Epithelial cell of esophagus (primary cell): ENCODE data around the gene RBM17.

Source experiments
- DNase-seq: peaks from one replicate; pipeline ENCODE4 v3.0.0; 2010; ENCODE audit warnings: low read depth
- H3K4me3 ChIP-seq: 2 replicates; pipeline ENCODE4 v1.5.1; 2011; ENCODE audit warnings: mild to moderate bottlenecking, low read length, control low read depth
- TF ChIP-seq, protein P1 (sequence below): IDR thresholded peaks from 2 replicates; pipeline ENCODE4 v1.5.1; 2011; ENCODE audit warnings: low read depth, mild to moderate bottlenecking, low read length, control low read depth, inconsistent platforms; ENCODE audit not compliant: insufficient read depth; ENCODE audit errors: missing control alignments

Gene RBM17

DNA sequence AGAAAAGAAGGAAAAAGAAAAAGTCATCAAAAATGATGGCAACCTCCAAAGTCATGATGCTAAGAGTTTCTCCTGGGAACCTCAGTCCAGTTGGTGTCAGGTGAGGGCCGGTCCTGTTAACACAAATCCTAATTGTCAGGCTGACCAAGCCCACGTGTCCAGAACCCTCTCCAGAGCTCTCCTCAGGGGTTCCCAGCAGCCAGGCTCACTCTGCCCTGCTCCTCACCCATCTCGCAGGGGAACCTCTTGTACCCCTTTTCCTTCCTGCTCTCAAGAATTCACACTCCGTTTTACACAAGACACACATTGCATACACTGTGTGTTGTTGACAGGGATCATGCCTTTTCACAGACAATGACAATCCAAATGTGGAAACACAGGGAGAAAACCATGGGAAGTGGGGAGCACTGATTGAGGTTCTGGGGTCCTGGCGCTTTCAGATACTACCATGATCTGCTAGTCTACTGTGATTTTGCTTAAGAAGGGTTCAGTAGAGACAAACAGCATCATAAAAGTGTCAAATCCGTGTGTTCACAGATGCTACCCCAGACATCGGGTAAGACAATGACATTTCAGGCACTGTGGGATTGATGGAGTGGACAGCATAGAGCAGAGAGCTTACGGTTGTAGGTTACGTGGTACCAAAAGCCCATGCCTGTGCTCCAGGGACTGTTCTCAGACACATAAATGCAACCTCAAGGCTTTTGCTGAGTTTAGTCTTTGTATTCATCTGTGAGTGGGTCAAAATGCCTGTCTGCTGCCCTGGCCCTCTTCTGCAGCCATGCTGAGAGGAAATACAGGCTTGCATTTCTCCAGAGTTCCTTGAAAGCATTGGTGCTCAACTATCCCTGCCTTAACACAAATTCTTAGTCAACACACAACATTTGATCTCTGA, 42.7 kb upstream of the RBM17 start:
- H3K4me3 ChIP-seq = no peak overlapping the region
- DNase-seq = no peak
- TF ChIP-seq, protein P1, sequence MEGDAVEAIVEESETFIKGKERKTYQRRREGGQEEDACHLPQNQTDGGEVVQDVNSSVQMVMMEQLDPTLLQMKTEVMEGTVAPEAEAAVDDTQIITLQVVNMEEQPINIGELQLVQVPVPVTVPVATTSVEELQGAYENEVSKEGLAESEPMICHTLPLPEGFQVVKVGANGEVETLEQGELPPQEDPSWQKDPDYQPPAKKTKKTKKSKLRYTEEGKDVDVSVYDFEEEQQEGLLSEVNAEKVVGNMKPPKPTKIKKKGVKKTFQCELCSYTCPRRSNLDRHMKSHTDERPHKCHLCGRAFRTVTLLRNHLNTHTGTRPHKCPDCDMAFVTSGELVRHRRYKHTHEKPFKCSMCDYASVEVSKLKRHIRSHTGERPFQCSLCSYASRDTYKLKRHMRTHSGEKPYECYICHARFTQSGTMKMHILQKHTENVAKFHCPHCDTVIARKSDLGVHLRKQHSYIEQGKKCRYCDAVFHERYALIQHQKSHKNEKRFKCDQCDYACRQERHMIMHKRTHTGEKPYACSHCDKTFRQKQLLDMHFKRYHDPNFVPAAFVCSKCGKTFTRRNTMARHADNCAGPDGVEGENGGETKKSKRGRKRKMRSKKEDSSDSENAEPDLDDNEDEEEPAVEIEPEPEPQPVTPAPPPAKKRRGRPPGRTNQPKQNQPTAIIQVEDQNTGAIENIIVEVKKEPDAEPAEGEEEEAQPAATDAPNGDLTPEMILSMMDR = no peak

GRCh38 chr10:6046773-6047611, 41.8 kb upstream of the RBM17 start:
- TF ChIP-seq, protein P1 = no peak
- H3K4me3 ChIP-seq = no peak overlapping the region
- no peak for DNase-seq

- DNase-seq = no peak
- no peak overlapping the region for H3K4me3 ChIP-seq
- TF ChIP-seq, protein P1 = no peak
Measured at GRCh38 chr10:6047847-6048246, 41.0 kb upstream of the RBM17 start.

- no peak for DNase-seq
- H3K4me3 ChIP-seq = no peak overlapping the region
- TF ChIP-seq, protein P1 = no peak
Measured at GRCh38 chr10:6048281-6049030, 40.4 kb upstream of the RBM17 start.

GRCh38 chr10:6049031-6049400, 39.8 kb upstream of the RBM17 start:
- DNase-seq = no peak
- H3K4me3 ChIP-seq = no peak overlapping the region
- TF ChIP-seq, protein P1 = no peak

- TF ChIP-seq, protein P1 = no peak
- no peak overlapping the region for H3K4me3 ChIP-seq
- no peak for DNase-seq
Measured at GRCh38 chr10:6050801-6051445, 37.9 kb upstream of the RBM17 start.
